Measurements from ENCODE around the gene UBE2G1. TPM values are rescaled to one million over a fixed set of nuclear protein-coding genes. Genes with fewer than 3 reads are reported as not detected.

The UBE2G1 gene
- polyA plus RNA-seq, 1 experiment = 23.1 TPM

DNA sequence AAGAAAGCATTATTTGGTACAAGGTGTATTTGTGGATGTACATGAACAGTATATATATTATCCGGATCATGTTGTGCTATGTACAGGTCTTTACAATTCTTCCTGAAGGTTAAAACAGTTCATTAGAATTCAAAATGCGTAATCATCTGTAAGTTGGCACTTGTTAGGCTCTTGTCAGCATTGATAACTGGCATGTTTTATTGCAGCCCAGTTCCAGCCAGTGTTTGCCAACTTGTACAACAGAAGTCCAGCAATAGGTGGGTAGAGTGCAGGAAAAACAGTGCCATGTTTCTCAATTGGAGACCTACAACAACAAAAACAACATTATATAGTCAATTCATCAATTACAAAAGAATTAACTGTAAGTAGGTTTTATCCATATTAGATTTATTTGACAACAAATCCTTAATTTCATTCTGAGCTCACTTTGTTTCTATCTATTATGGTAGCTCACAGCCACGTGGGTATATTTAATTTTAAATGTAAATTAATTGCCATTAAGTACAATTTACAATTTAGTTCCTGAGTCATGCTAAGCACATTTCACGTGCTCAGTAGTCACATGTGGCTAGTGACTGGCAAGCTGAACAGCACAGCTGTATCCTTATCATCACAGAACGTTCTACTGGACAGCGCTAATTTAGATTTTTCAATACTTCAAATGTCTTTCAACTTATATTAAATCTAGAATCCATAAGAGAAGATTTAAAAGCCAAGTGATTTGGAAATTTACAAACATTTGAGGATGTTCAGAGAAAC, 94.1 kb downstream of the UBE2G1 start:
- no peak for DNase-seq (ENCODE audit: low read depth)

GRCh38 chr17:4270736-4271135, 95.7 kb downstream of the UBE2G1 start:
- H3K36me3 ChIP-seq (ENCODE audit: control insufficient read depth, insufficient read depth, low read length) = peaks cover 1% of the 10 kb centered on the region; the same call in 1 of the 2 replicates
- H3K4me3 ChIP-seq (ENCODE audit: low read depth, low read length) = no peak overlapping the region
- POLR2A ChIA-PET = no interaction called here
- CTCF ChIA-PET = no interaction called here
- H3K27me3 ChIP-seq (ENCODE audit: control insufficient read depth, insufficient read depth, low read length) = no peaks in the 10 kb centered on the region
- TF ChIP-seq, protein P1, sequence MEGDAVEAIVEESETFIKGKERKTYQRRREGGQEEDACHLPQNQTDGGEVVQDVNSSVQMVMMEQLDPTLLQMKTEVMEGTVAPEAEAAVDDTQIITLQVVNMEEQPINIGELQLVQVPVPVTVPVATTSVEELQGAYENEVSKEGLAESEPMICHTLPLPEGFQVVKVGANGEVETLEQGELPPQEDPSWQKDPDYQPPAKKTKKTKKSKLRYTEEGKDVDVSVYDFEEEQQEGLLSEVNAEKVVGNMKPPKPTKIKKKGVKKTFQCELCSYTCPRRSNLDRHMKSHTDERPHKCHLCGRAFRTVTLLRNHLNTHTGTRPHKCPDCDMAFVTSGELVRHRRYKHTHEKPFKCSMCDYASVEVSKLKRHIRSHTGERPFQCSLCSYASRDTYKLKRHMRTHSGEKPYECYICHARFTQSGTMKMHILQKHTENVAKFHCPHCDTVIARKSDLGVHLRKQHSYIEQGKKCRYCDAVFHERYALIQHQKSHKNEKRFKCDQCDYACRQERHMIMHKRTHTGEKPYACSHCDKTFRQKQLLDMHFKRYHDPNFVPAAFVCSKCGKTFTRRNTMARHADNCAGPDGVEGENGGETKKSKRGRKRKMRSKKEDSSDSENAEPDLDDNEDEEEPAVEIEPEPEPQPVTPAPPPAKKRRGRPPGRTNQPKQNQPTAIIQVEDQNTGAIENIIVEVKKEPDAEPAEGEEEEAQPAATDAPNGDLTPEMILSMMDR (IDR thresholded peaks at IDR 0.05; ENCODE audit: insufficient read depth, low read depth, low read length) = no peak
- DNase-seq (ENCODE audit: low read depth) = no peak

More for the DNA sequence above, 94.1 kb downstream of the UBE2G1 start:
- ChIA-PET POLR2A (no interaction called here), CTCF (interaction anchor here (1.0 to 1.8 kb wide), 2 partner anchors 12 to 57 kb away, joined by 3 read pairs; no protein-coding TSS in a partner anchor)
- TF ChIP-seq, protein P1 (IDR thresholded peaks at IDR 0.05; ENCODE audit: insufficient read depth, low read depth, low read length) = no peak
- Histone ChIP-seq H3K36me3 (ENCODE audit: control insufficient read depth, insufficient read depth, low read length) (peaks cover 1% of the 10 kb centered on the region; the same call in 1 of the 2 replicates), H3K27me3 (ENCODE audit: control insufficient read depth, insufficient read depth, low read length) (no peaks in the 10 kb centered on the region), H3K4me3 (ENCODE audit: low read depth, low read length) (no peak overlapping the region)

- TF ChIP-seq, protein P1 (IDR thresholded peaks at IDR 0.05; ENCODE audit: insufficient read depth, low read depth, low read length) = no peak
- DNase-seq (ENCODE audit: low read depth) = no peak
- Histone ChIP-seq H3K27me3 (ENCODE audit: control insufficient read depth, insufficient read depth, low read length) (no peaks in the 10 kb centered on the region), H3K4me3 (ENCODE audit: low read depth, low read length) (no peak overlapping the region), H3K36me3 (ENCODE audit: control insufficient read depth, insufficient read depth, low read length) (peaks cover 1% of the 10 kb centered on the region; the same call in 1 of the 2 replicates)
- POLR2A ChIA-PET = no interaction called here
- CTCF ChIA-PET = no interaction called here
Measured at GRCh38 chr17:4269915-4270314, 96.6 kb downstream of the UBE2G1 start.

DNA sequence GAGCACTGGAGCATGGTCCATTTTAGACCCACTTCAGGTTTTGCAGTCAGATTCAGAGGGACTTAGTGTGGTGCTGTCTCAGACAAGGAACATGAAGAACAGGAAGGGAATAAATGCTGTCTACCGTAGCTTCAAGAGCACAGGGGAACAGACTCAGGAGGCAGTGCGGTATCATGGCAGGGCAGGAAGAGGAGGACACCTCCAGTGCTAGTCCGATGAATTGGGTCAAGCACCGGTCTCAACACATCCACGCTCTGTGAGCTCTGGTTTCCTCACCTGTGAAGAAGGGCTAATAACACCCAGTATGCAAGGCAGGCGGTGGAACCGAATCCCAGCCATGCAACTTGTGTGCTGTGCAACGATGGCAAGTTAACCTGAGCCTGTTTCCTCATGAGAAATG, 99.1 kb downstream of the UBE2G1 start:
- no peaks in the 10 kb centered on the region for H3K27me3 ChIP-seq (ENCODE audit: control insufficient read depth, insufficient read depth, low read length)
- H3K36me3 ChIP-seq (ENCODE audit: control insufficient read depth, insufficient read depth, low read length) = 0 out of 2 replicates have a peak, but pooled peaks cover 1% of the 10 kb centered on the region
- POLR2A ChIA-PET = no interaction called here
- TF ChIP-seq, protein P1 (IDR thresholded peaks at IDR 0.05; ENCODE audit: insufficient read depth, low read depth, low read length) = no peak
- CTCF ChIA-PET = interaction anchor here (0.5 to 1.3 kb wide), 3 partner anchors 17 to 55 kb away, joined by 3 to 4 read pairs (median 3); no protein-coding TSS in a partner anchor
- H3K4me3 ChIP-seq (ENCODE audit: low read depth, low read length) = no peak overlapping the region
- DNase-seq (ENCODE audit: low read depth) = no peak

- no peak for DNase-seq (ENCODE audit: low read depth)
- ChIA-PET POLR2A (no interaction called here), CTCF (interaction anchor here (0.9 to 1.3 kb wide), 2 partner anchors 16 to 34 kb away, joined by 3 read pairs; no protein-coding TSS in a partner anchor)
- TF ChIP-seq, protein P1 (IDR thresholded peaks at IDR 0.05; ENCODE audit: insufficient read depth, low read depth, low read length) = no peak
- Histone ChIP-seq H3K36me3 (ENCODE audit: control insufficient read depth, insufficient read depth, low read length) (0 out of 2 replicates have a peak, but pooled peaks cover 1% of the 10 kb centered on the region), H3K4me3 (ENCODE audit: low read depth, low read length) (no peak overlapping the region), H3K27me3 (ENCODE audit: control insufficient read depth, insufficient read depth, low read length) (no peaks in the 10 kb centered on the region)
Measured at GRCh38 chr17:4266550-4266949, 99.9 kb downstream of the UBE2G1 start.

Measured in BJ (cell line).